ENCODE measurements around the gene DNAH8. TPM values are rescaled to one million over a fixed set of nuclear protein-coding genes. Genes with fewer than 3 reads are reported as not detected.

DNAH8 gene
- total RNA-seq, 1 donor from 2014 or later: 1.1 TPM

DNA sequence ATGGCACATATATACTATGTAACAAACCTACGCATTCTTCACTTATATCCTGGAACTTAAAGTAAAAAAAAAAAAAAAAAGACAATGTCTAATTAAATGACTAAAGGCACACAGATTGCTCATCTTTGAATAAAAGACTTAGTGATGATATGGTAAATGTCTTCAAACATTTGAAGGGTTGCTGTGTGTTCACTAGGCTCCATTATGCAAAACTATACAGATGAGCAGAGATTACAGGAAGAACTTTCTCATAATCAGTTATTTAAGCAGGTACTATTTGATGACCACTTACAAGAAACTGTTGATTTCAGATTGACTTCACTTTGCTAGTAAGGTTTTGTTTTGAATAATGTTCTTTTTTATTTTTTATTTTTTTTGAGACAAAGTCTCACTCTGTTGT is 34.4 kb downstream of the DNAH8 start:
- no peak for DNase-seq (ENCODE audit: low spot score)
- H3K27ac ChIP-seq: no peak overlapping the region
- H3K36me3 Mint-ChIP-seq: no peaks in the 10 kb centered on the region

DNA sequence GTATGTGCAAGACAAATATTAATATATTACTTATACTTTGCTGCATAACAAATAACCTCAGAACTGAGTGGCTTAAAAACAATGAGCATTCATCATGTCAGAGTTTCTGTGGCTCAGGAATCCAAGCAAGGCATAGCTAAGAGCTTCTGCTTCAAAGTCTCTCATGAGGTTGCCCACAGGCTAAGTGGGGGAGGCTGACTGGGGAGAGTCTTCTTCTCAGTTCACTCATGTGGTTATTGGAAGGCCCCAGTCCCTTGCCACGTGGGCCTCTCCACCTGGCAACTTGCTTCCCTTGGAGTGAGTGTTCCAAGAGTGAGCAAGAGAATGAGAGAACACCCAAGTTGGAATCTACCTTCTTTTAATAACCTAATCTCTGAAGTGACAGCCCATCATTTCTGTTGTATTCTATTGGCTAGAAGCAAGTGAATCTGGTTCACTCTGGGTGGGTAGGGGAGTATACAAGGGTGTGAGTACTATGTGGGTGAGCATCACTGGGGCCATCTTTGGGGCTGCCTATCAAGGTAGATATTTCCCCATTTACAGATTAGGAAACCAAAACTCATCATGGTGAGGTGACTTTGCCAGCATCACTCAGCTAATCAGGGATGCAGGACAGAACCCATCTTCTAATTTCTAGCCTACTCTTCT is 36.0 kb downstream of the DNAH8 start:
- H3K36me3 ChIP-seq: no peaks in the 10 kb centered on the region
- H3K36me3 Mint-ChIP-seq: no peaks in the 10 kb centered on the region
- no peaks in the 10 kb centered on the region for H3K27me3 ChIP-seq
- H3K4me3 ChIP-seq: no peak overlapping the region
- H3K4me1 ChIP-seq: no peaks in the 10 kb centered on the region
- no peak overlapping the region for H3K4me2 ChIP-seq
- peaks cover 5% of the 10 kb centered on the region for H3K27me3 Mint-ChIP-seq (ENCODE audit: insufficient read depth, low read depth)
- no peak overlapping the region for H3K4me3 Mint-ChIP-seq
- H3K27ac Mint-ChIP-seq: no peak overlapping the region
- no peaks in the 10 kb centered on the region for H3K9me3 Mint-ChIP-seq
- no peaks in the 10 kb centered on the region for H3K9me3 ChIP-seq (ENCODE audit: low read depth)
- H3K27ac ChIP-seq: no peak overlapping the region
- no peak for DNase-seq (ENCODE audit: low spot score)
- no peak overlapping the region for H3K9ac ChIP-seq
- H4K20me1 ChIP-seq (ENCODE audit: low read depth): no peaks in the 10 kb centered on the region
- no peaks in the 10 kb centered on the region for H3K79me2 ChIP-seq (ENCODE audit: low read depth)
- H3F3A ChIP-seq (ENCODE audit: low read depth): no peaks in the 10 kb centered on the region
- no peak for TF ChIP-seq EZH2phosphoT487 (IDR thresholded peaks at IDR 0.05)
- no peak for TF ChIP-seq EZH2 (IDR thresholded peaks at IDR 0.05)
- no peak for TF ChIP-seq CTCF (IDR thresholded peaks at IDR 0.05)
- no peak overlapping the region for H2AFZ ChIP-seq (replicated peaks)
- no peaks in the 10 kb centered on the region for H3K4me1 Mint-ChIP-seq

More for the DNA sequence above, 34.4 kb downstream of the DNAH8 start:
- no peaks in the 10 kb centered on the region for H3K4me1 ChIP-seq
- H3K27me3 Mint-ChIP-seq (ENCODE audit: insufficient read depth, low read depth): peaks cover 5% of the 10 kb centered on the region
- TF ChIP-seq CTCF (IDR thresholded peaks at IDR 0.05) (no peak), EZH2phosphoT487 (IDR thresholded peaks at IDR 0.05) (no peak), EZH2 (IDR thresholded peaks at IDR 0.05) (no peak)
- no peak overlapping the region for H3K9ac ChIP-seq
- no peak overlapping the region for H3K4me3 Mint-ChIP-seq
- no peaks in the 10 kb centered on the region for H3F3A ChIP-seq (ENCODE audit: low read depth)
- no peaks in the 10 kb centered on the region for H3K79me2 ChIP-seq (ENCODE audit: low read depth)
- H3K9me3 ChIP-seq (ENCODE audit: low read depth): no peaks in the 10 kb centered on the region
- no peak overlapping the region for H2AFZ ChIP-seq (replicated peaks)
- no peaks in the 10 kb centered on the region for H3K36me3 ChIP-seq
- H3K4me1 Mint-ChIP-seq: no peaks in the 10 kb centered on the region
- H3K27me3 ChIP-seq: peaks cover 6% of the 10 kb centered on the region
- H3K4me3 ChIP-seq: no peak overlapping the region
- no peak overlapping the region for H3K4me2 ChIP-seq
- no peak overlapping the region for H3K27ac Mint-ChIP-seq
- H4K20me1 ChIP-seq (ENCODE audit: low read depth): no peaks in the 10 kb centered on the region
- no peaks in the 10 kb centered on the region for H3K9me3 Mint-ChIP-seq

GRCh38 chr6:38753707-38754106 is 38.6 kb downstream of the DNAH8 start:
- DNase-seq (ENCODE audit: low spot score): no peak
- no peaks in the 10 kb centered on the region for H3K27me3 ChIP-seq
- no peaks in the 10 kb centered on the region for H3K4me1 ChIP-seq
- H3K36me3 ChIP-seq: no peaks in the 10 kb centered on the region
- peaks cover 5% of the 10 kb centered on the region for H3K27me3 Mint-ChIP-seq (ENCODE audit: insufficient read depth, low read depth)
- H4K20me1 ChIP-seq (ENCODE audit: low read depth): no peaks in the 10 kb centered on the region
- no peak overlapping the region for H2AFZ ChIP-seq (replicated peaks)
- H3K27ac Mint-ChIP-seq: no peak overlapping the region
- no peaks in the 10 kb centered on the region for H3K36me3 Mint-ChIP-seq
- H3K9me3 ChIP-seq (ENCODE audit: low read depth): no peaks in the 10 kb centered on the region
- H3K9ac ChIP-seq: no peak overlapping the region
- H3K4me3 Mint-ChIP-seq: no peak overlapping the region
- H3K27ac ChIP-seq: no peak overlapping the region
- TF ChIP-seq EZH2phosphoT487 (IDR thresholded peaks at IDR 0.05): no peak
- no peak for TF ChIP-seq CTCF (IDR thresholded peaks at IDR 0.05)
- no peak for TF ChIP-seq EZH2 (IDR thresholded peaks at IDR 0.05)
- H3K79me2 ChIP-seq (ENCODE audit: low read depth): no peaks in the 10 kb centered on the region
- H3K4me3 ChIP-seq: no peak overlapping the region
- no peak overlapping the region for H3K4me2 ChIP-seq
- no peaks in the 10 kb centered on the region for H3K4me1 Mint-ChIP-seq
- H3K9me3 Mint-ChIP-seq: no peaks in the 10 kb centered on the region
- H3F3A ChIP-seq (ENCODE audit: low read depth): no peaks in the 10 kb centered on the region

All from neural progenitor cell (in vitro differentiated cells).